Measurements from ENCODE around the gene PARD3B. TPM values are rescaled to one million over a fixed set of nuclear protein-coding genes. Genes with fewer than 3 reads are reported as not detected.

The PARD3B gene
- total RNA-seq, 4 donors from 2014 or later = 27.8 to 39.3 (median 33.7) TPM

- no peak for TF ChIP-seq CTCF (IDR thresholded peaks at IDR 0.05)
- no peak for ATAC-seq (ENCODE audit: low FRiP score)
Measured at GRCh38 chr2:204846471-204846870, 301.2 kb downstream of the PARD3B start.

GRCh38 chr2:204849892-204850291 lies 304.6 kb downstream of the PARD3B start:
- DNase-seq (ENCODE audit: low spot score) (no peak), ATAC-seq (ENCODE audit: low FRiP score) (no peak)
- no peak for TF ChIP-seq CTCF (IDR thresholded peaks at IDR 0.05)

More at GRCh38 chr2:204846471-204846870, 301.2 kb downstream of the PARD3B start:
- no peak for DNase-seq (ENCODE audit: low spot score)

- DNase-seq (ENCODE audit: low spot score) (no peak), ATAC-seq (ENCODE audit: low FRiP score) (no peak)
- TF ChIP-seq CTCF (IDR thresholded peaks at IDR 0.05) = no peak
Measured at GRCh38 chr2:204850581-204850980, 305.3 kb downstream of the PARD3B start.

GRCh38 chr2:204853905-204854304 lies 308.6 kb downstream of the PARD3B start:
- TF ChIP-seq CTCF (IDR thresholded peaks at IDR 0.05) = no peak
- DNase-seq (ENCODE audit: low spot score) (no peak), ATAC-seq (ENCODE audit: low FRiP score) (no peak)

- TF ChIP-seq CTCF (IDR thresholded peaks at IDR 0.05) = no peak
- DNase-seq (ENCODE audit: low spot score) = no peak
- ATAC-seq (ENCODE audit: low FRiP score) = no peak
Measured at GRCh38 chr2:204860274-204860673, 315.0 kb downstream of the PARD3B start.

- DNase-seq (ENCODE audit: low spot score) = no peak
- no peak for ATAC-seq (ENCODE audit: low FRiP score)
- TF ChIP-seq CTCF (IDR thresholded peaks at IDR 0.05) = no peak
Measured at GRCh38 chr2:204862809-204863208, 317.5 kb downstream of the PARD3B start.

- ATAC-seq (ENCODE audit: low FRiP score) (no peak), DNase-seq (ENCODE audit: low spot score) (no peak)
- TF ChIP-seq CTCF (IDR thresholded peaks at IDR 0.05) = no peak
Measured at GRCh38 chr2:204863336-204863735, 318.1 kb downstream of the PARD3B start.

Measured in omental fat pad (tissue), 4 donors.